MM.1S (cell line): ENCODE data around the gene PTPRR.

Experiments
- DNase-seq: peaks from one replicate; pipeline ENCODE4 v3.0.0-alpha.2; 2015
- H2AFZ ChIP-seq: fragments of 300-600 bp; sonication (generic); 2 replicates; pipeline ENCODE4 v1.6.0; 2016; ENCODE audit warnings: antibody characterized with exemption, low read length
- H3F3A ChIP-seq: fragments of 300-600 bp; sonication (generic); 2 replicates; pipeline ENCODE4 v1.6.1; 2016; ENCODE audit warnings: mild to moderate bottlenecking, antibody characterized with exemption, low read length, moderate library complexity, mixed read lengths; ENCODE audit not compliant: insufficient read depth
- H3K27ac ChIP-seq: fragments of 300-600 bp; sonication (generic); 2 replicates; pipeline ENCODE4 v1.5.1; 2016; ENCODE audit warnings: mild to moderate bottlenecking, low read length
- H3K27me3 ChIP-seq: fragments of 300-600 bp; sonication (generic); replicated peaks from 2 replicates; pipeline ENCODE4 v1.6.0; 2016; ENCODE audit warnings: low read length; ENCODE audit not compliant: insufficient read depth
- H3K36me3 ChIP-seq: fragments of 300-600 bp; sonication (generic); replicated peaks from 2 replicates; pipeline ENCODE4 v1.6.1; 2016; ENCODE audit warnings: mild to moderate bottlenecking, low read length, mixed read lengths; ENCODE audit not compliant: insufficient read depth
- H3K4me1 ChIP-seq: fragments of 300-600 bp; sonication (generic); 2 replicates; pipeline ENCODE4 v1.6.1; 2016; ENCODE audit warnings: low read length, mixed read lengths
- H3K4me2 ChIP-seq: fragments of 300-600 bp; sonication (generic); 2 replicates; pipeline ENCODE4 v1.6.0; 2016; ENCODE audit warnings: low read depth, low read length
- H3K4me3 ChIP-seq: fragments of 300-600 bp; sonication (generic); 2 replicates; pipeline ENCODE4 v1.5.1; 2016; ENCODE audit warnings: low read length, mixed read lengths
- H3K79me2 ChIP-seq: fragments of 300-600 bp; sonication (generic); 2 replicates; pipeline ENCODE4 v1.6.1; 2016; ENCODE audit warnings: mixed run types, low read length, mixed read lengths
- H3K9ac ChIP-seq: fragments of 300-600 bp; sonication (generic); 2 replicates; pipeline ENCODE4 v1.6.1; 2016; ENCODE audit warnings: low read length, mixed read lengths
- H3K9me2 ChIP-seq: fragments of 300-600 bp; sonication (generic); replicated peaks from 2 replicates; pipeline ENCODE4 v1.6.1; 2016; ENCODE audit warnings: mild to moderate bottlenecking, low read length, mixed read lengths; ENCODE audit not compliant: insufficient read depth
- H3K9me3 ChIP-seq: fragments of 300-600 bp; sonication (generic); replicated peaks from 2 replicates; pipeline ENCODE4 v1.6.1; 2016; ENCODE audit warnings: mild to moderate bottlenecking, low read length, mixed read lengths; ENCODE audit not compliant: insufficient read depth
- H4K20me1 ChIP-seq: fragments of 300-600 bp; sonication (generic); 2 replicates; pipeline ENCODE4 v1.6.1; 2016; ENCODE audit warnings: mild to moderate bottlenecking, low read length, moderate library complexity, mixed read lengths; ENCODE audit not compliant: insufficient read depth
- EZH2 ChIP-seq: fragments of 300-600 bp; sonication (generic); optimal IDR thresholded peaks from 2 replicates; pipeline ENCODE3; 2017; ENCODE audit warnings: low read depth, mild to moderate bottlenecking, antibody characterized with exemption, low read length, mixed read lengths
- EZH2phosphoT487 ChIP-seq: fragments of 300-600 bp; sonication (generic); IDR thresholded peaks from 2 replicates; pipeline ENCODE4 v1.6.1; 2018; ENCODE audit warnings: antibody characterized with exemption, low read length
- TF ChIP-seq, protein P1 (sequence below): fragments of 300-600 bp; sonication (generic); IDR thresholded peaks from 2 replicates; pipeline ENCODE4 v1.5.1; 2016; ENCODE audit warnings: antibody characterized with exemption, low read length, mixed read lengths

The PTPRR gene

GRCh38 chr12:70918321-70918720 lies 2.2 kb downstream of the PTPRR start:
- Histone ChIP-seq H3K27me3 (no peaks in the 10 kb centered on the region), H3K9me2 (no peaks in the 10 kb centered on the region), H3K4me1 (no peaks in the 10 kb centered on the region), H2AFZ (no peak overlapping the region), H3K4me3 (no peak overlapping the region), H3K36me3 (no peaks in the 10 kb centered on the region), H3K79me2 (no peaks in the 10 kb centered on the region), H3F3A (no peaks in the 10 kb centered on the region), H3K9ac (no peak overlapping the region), H3K9me3 (no peaks in the 10 kb centered on the region), H4K20me1 (no peaks in the 10 kb centered on the region), H3K4me2 (no peak overlapping the region), H3K27ac (no peak overlapping the region)
- no peak for DNase-seq
- TF ChIP-seq EZH2phosphoT487 (no peak), EZH2 (no peak)
- TF ChIP-seq, protein P1, sequence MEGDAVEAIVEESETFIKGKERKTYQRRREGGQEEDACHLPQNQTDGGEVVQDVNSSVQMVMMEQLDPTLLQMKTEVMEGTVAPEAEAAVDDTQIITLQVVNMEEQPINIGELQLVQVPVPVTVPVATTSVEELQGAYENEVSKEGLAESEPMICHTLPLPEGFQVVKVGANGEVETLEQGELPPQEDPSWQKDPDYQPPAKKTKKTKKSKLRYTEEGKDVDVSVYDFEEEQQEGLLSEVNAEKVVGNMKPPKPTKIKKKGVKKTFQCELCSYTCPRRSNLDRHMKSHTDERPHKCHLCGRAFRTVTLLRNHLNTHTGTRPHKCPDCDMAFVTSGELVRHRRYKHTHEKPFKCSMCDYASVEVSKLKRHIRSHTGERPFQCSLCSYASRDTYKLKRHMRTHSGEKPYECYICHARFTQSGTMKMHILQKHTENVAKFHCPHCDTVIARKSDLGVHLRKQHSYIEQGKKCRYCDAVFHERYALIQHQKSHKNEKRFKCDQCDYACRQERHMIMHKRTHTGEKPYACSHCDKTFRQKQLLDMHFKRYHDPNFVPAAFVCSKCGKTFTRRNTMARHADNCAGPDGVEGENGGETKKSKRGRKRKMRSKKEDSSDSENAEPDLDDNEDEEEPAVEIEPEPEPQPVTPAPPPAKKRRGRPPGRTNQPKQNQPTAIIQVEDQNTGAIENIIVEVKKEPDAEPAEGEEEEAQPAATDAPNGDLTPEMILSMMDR, result no peak

GRCh38 chr12:70910666-70911065 lies 9.9 kb downstream of the PTPRR start:
- no peaks in the 10 kb centered on the region for H4K20me1 ChIP-seq
- H3K4me1 ChIP-seq, result no peaks in the 10 kb centered on the region
- no peaks in the 10 kb centered on the region for H3K9me3 ChIP-seq
- no peak overlapping the region for H3K4me3 ChIP-seq
- no peaks in the 10 kb centered on the region for H3K27me3 ChIP-seq
- H3F3A ChIP-seq, result no peaks in the 10 kb centered on the region
- no peak overlapping the region for H3K27ac ChIP-seq
- no peak overlapping the region for H3K4me2 ChIP-seq
- no peaks in the 10 kb centered on the region for H3K9me2 ChIP-seq
- H3K79me2 ChIP-seq, result no peaks in the 10 kb centered on the region
- H2AFZ ChIP-seq, result no peak overlapping the region
- H3K36me3 ChIP-seq, result no peaks in the 10 kb centered on the region
- no peak for DNase-seq
- H3K9ac ChIP-seq, result no peak overlapping the region
- TF ChIP-seq, protein P1, result no peak
- no peak for TF ChIP-seq EZH2phosphoT487
- no peak for TF ChIP-seq EZH2

DNA sequence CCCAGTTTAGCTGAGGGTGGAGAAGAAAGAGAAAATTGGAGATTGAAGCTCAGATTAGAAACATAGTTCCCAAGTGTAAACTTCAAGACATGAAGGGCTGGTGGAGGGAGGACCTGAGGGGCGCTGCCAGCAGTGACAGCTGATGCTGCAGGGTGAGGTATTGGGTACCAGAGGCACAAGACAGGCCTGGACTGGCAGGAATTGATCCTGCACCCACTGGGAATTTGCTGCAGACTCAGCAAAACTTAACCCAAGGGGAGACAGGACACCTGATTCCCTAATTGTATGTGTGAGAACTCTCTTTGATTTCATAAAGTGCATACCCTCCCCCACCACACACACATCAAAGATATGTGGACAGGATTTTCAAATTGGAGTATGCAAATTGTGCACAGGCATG lies 11.6 kb downstream of the PTPRR start:
- no peak for DNase-seq
- no peaks in the 10 kb centered on the region for H3K9me3 ChIP-seq
- H3K27me3 ChIP-seq, result no peaks in the 10 kb centered on the region
- H2AFZ ChIP-seq, result no peak overlapping the region
- no peaks in the 10 kb centered on the region for H4K20me1 ChIP-seq
- no peaks in the 10 kb centered on the region for H3F3A ChIP-seq
- TF ChIP-seq EZH2, result no peak
- no peak for TF ChIP-seq EZH2phosphoT487
- TF ChIP-seq, protein P1, result no peak
- H3K4me1 ChIP-seq, result no peaks in the 10 kb centered on the region
- H3K36me3 ChIP-seq, result no peaks in the 10 kb centered on the region
- no peaks in the 10 kb centered on the region for H3K79me2 ChIP-seq
- H3K9ac ChIP-seq, result no peak overlapping the region
- no peak overlapping the region for H3K27ac ChIP-seq
- no peak overlapping the region for H3K4me3 ChIP-seq
- H3K4me2 ChIP-seq, result no peak overlapping the region
- no peaks in the 10 kb centered on the region for H3K9me2 ChIP-seq
